Endometrial microvascular endothelial cells (primary cell): Measurements from ENCODE around the gene SLC1A2. TPM values are rescaled to one million over a fixed set of nuclear protein-coding genes. Genes with fewer than 3 reads are reported as not detected.

ENCODE experiments used
- in situ Hi-C: cut with HindIII; loops from 2 replicates; pipeline ENCODE4 v1.10.0; 2017; ENCODE audit warnings: low sequenced_read_pairs, low pct_unique_long_range_greater_than_20kb; ENCODE audit errors: inconsistent ontology term
- total RNA-seq: library from RNA; depleted of rRNA; stranded (reverse); fragments of >200 nt; gene quantifications from one replicate; pipeline ENCODE4 v1.2.3, GENCODE V29; 2015; ENCODE audit errors: inconsistent ontology term

Gene SLC1A2
- total RNA-seq, 1 donor from 2014 or later = not detected

DNA sequence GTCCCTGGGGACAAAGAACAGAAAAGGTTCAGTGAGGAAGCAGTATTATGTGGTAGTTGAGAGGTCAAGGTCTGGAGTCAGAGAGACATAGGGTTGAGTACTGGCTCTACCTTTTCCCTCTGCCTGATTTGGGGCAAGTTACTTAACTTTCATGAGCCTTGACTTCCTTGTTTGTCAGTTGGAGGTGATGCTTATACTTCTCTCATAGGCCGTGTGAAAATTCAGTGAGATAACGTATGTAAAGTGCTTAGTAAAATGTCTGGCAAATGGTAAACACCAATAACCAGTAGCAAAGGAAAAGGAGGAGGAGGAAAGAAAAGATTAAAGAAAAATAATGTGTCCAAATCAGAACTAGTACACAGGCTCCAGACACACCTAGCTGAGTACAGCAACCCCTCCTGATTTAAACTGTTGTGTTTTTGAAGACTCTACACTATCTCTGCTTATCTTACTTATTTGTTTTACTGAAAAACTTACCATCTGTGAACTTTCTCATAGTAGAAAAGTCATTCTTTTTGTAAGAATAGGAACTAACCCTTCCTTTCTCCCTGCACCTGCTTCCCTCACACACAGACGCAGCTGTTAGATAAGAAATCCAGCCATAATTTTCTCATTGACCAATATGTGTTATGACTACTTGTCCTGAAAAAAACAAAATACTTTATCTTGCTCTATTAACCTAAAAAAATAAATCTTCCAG, 153.5 kb downstream of the SLC1A2 start:
- in situ Hi-C loops = no loop called here

DNA sequence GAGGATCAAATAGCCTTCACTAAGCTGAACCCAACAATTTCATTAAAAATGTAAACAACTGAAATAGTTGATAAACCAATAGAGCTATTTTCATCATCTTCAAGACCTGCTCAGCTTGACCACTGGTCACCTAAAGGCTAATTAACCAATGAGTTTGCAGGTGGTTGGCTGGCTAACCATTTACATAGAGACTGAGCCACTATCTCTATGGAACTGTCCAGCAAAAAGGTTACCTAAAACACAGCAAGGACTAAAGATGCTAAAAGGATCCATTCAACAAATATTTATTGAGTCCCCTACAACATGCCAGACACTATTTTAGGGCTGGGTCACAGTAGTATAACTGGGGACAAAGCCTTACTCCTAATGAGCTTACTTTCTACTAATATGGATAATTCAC, 156.6 kb downstream of the SLC1A2 start:
- in situ Hi-C loops = no loop called here

DNA sequence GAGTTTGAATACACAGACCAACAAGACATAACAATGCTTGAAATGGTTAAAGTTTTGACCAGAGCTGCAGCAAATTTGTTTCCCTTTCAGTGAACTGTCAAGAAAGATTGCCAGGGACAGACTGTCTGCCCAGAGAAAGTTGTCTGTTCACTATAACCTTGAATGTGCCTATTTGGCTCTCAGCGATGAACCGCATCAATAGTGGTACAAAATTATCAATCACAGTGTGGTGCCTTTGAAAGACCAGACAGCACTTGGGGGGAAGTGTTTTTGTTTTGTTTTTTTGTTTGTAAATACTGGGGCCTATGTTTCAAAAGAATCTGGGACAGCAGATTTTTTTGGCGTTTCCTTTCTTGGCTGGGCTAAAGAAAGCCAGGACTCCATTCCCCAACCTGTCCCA, 157.3 kb downstream of the SLC1A2 start:
- in situ Hi-C loops = no loop called here

DNA sequence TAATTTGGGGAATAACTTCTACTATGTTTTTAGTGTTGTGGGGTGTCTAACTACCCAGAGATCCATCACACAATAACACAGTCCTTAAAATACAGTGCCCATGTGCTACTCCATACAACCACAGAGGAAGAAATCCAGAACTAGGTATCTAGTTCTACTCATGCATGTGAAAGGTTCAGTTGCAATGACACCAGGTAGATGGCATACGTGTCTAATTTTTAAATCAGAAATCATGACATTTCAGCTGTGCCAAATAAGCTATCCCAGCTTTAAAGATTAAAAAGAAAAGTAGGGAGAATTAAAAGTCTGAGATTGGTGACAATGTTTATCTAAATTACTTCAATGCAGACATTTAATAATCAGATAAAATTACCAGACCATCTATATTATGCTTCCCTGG, 158.2 kb downstream of the SLC1A2 start:
- in situ Hi-C loops = no loop called here

DNA sequence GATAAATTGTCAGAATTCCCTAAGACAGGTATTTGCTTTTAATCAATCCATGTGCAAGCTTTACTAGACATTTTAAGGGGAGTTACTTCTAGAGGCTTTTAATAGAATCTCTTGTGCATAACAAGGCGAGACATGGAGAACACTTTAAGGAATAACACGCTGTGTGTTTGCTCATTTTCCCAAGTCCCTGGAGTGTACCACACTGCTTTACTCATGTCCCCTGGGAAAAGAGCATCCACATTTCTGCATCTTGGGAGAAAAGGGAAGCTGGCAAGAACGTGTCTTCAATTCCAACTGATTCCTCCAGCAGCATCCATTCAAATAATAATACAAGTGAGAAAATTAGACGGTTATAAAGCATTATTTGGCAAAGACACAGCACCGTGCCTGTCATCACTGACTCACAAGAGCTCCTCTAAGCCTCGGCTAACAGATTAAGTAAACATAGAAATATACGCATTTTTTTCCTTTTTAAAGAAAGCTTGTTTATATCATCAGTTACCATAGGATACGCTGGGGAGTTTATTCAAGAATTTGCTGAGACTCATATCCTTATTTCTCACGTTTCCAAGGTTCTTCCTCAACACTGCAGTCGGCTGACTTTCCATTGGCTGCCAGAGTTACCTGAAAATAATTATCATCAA, 158.9 kb downstream of the SLC1A2 start:
- in situ Hi-C loops = no loop called here

DNA sequence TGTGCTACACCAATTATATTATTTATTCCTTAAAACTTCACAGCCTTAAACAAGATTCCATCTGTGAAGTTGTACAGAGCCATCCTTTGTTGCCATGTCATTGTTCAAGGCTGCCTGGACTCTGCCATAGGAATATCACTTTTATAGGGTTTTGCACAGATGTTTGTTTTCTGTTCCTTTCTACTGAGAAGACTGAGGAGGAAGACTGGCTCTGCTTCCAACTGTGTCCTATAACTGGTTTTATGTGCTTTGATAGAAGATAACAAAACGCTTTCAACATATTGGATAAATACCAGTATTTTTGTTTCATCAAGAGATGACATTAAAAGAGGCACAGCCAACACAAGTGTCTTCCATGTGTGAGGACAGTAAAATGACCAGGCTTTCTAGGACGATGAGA, 159.8 kb downstream of the SLC1A2 start:
- in situ Hi-C loops = no loop called here

DNA sequence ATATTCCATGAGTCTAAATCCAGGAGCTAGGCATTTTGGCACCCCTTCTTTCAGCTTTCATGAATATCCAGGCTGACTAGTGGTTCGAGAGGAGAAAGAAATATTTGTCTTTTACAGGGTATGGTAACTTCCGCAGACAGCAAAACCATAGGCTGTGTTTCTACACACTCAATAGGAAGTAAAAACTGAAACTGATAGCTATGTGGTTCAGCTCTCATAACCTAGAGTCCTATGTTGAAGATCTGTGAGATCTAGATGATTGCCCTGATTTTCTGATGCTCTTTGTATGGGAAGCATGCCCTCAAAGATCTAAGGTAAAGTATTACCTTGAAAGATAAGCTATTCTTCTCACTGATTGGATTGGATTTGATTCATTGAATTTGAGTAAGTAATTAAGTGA, 162.1 kb downstream of the SLC1A2 start:
- in situ Hi-C loops = no loop called here

DNA sequence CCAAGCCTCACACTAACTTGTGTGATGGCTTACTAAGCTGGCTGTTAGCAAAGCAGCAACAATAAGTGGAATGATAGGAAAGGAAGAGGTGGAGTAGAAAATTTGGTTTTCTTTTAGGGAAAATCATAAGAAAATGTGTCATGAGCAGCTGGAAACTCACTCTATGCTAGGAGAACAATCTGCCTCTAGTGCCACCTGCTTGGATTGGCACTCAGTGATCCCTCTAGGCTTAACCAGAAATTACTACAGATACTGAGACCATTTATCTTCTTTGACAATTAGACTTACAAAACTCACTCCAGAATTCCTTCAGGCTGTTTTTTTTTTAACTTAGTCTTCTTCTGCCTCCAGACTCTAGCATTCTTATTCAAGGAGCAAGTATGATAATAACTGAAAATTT, 163.1 kb downstream of the SLC1A2 start:
- in situ Hi-C loops = no loop called here

DNA sequence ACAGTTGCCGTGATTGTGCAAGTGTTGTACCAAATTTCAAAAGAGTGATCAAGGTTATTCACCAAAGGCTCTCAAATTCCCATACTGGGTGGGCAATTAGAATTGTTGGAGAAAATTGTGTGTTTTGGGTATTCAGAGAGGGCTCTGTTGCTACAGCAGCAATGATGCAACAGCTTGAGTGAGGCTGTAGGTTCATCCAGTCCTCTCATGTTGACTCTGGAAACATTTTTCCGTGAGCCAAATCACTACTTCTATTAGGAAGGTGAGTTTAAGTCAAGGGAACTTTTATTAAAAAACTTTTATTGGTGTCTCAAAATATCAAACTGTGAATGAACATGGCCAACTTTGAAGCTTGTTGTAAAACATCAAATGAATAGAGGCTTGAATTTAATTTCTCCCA, 163.8 kb downstream of the SLC1A2 start:
- in situ Hi-C loops = no loop called here

DNA sequence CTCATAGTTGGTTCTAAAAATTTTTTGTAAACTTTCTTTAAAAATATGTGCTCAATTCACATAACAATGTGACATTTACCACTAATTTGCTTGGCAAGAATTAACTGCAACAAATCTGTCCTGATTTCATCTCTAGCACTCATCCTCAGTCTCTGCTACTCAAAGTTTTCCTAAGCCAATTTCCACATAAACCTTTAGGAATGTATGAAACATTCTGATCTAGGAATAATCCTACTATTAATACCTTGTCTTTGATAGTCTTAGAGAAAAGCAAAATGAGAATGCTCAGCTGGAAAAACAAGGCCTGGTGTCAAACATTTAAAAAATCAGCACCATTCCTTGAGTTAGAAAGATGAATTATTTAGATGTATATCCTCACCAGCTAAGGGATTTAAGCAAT, 166.1 kb downstream of the SLC1A2 start:
- in situ Hi-C loops = no loop called here

DNA sequence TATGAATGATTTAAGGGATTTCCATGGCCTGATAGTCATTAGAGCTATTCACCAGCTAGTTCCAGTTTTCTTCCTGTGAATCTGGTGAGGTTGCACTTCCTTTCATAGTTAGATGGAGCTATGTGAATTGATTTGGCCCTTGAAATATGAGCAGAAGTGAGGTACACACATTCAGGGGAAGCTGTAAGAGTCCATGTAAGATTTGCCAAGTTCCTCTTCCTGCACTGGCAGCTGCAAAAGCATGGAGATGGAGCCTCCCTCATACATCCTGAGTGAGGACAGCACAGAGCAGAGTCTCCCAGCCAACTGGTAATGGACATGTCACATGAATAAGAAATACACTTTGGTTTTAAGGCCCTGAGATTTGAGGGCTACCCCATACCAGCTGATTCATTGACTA, 168.7 kb downstream of the SLC1A2 start:
- in situ Hi-C loops = no loop called here

DNA sequence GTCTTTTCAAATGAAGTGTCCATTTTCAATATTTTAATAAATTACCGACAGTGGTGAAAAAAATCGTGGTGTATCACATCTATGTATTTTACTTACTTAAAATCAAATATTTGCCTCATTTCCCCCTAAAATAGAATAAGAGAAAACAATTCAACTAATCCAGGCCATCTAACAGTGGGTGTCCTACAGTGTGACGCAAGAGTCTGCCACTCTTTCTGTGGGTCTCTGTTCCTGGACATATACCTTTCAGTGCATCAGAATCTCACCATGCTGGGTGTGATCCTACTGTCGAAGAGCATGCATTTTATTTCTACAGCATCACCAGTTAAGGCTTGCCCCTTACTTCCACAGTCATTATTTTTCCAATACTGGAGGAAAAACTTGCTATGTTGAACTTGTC, 169.2 kb downstream of the SLC1A2 start:
- in situ Hi-C loops = no loop called here

DNA sequence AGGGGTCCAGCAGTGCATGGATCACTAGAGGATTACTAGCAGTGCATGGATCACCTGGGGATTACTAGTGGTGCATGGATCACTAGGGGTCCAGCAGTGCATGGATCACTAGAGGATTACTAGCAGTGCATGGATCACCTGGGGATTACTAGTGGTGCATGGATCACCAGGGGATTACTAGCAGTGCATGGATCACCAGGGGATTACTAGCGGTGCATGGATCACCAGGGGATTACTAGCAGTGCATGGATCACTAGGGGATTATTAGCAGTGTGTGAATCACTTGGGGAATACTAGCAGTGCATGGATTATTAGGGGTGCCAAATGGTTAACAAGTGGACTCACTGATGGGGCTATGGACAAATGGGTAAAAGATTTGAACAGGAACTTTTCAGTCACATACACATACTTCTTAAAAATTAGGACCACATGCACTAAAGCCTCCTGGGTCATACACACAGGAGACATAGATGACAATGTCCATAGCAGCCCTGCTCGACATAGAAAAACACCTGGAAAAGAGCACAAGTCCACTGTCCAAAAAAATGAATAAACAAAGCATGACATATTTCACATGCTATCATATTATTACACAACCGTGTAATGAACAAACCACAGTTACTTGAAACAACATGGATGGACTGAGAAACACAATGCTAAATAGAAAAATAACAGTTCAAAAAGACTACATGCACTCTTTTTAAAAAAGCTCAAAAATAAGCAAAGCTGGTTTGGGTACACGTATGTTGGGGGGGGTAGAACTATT, 170.6 kb downstream of the SLC1A2 start:
- in situ Hi-C loops = no loop called here

DNA sequence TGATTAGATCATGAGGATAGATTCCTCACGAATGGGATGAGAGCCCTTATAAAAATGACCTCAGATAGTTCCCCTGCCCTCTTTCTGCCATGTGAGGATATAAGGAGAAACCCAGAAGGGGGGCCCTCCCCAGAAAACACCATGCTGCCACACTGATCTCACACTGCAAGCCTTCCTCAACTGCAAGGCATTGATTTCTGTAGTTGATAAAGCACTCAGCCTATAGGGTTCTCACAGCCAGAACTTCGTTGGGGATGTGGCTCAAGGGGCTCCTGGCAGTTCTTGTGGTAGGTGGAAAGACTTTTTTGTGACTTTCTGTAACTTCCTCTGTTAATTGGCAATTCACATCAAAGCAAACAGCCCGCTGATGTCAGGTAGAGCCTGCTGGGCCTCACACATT, 171.5 kb downstream of the SLC1A2 start:
- in situ Hi-C loops = no loop called here

DNA sequence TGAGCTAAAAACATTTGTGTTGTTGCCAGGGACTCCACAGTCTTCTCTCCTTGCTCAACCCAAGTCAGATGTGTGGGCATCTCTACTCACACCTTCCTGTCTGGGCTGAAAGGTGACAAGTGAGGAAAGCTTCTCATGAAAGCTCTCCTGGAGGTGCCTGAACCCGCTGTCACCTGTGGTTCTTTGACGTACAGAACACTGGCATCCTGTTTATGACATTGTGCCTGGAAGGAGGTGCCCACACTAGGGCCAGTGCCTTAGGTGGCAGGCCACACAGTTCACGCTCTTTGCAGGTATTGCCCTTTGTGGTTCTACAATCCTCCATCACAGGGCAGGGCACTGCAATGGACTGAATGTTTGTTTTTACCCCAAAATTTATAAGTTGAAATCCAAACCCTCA, 171.9 kb downstream of the SLC1A2 start:
- in situ Hi-C loops = no loop called here

DNA sequence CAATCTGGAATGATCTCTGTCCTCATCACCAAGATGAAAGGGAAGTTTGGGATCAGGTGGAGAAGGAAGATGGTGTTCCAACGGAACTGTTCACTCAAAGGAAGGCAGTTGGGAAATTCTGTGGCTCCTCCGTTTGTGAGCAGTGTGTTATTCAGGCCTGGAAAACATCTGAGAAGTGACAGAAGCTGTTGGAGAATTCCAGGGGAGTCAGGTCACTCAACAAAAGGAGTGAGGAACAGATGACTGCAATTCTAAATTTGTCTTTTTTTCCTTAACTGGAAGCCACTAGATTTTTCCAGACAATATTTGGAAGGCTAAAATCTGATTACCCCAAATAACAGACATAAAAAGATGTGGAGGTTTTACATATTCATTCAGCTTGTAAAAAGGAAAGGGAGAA, 172.6 kb downstream of the SLC1A2 start:
- in situ Hi-C loops = no loop called here

DNA sequence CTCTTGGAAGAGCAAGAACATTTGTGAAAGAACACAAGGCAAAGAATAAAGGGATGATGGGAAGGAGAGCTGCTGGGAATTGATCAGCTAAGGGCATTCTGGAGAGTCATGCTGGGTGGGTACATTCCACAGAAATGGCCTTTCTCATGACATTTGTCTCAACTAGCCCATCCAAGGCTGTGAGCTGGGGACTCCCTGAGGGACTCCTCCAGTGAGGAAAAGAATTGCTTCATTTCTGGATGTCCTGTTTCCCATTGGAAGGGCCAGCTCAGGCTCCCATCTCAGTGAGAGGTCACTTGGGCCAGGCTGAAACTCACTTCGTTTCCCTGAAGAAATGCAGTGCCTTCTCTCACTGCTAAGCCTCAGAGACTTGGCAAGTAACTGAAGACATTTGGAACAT, 173.6 kb downstream of the SLC1A2 start:
- in situ Hi-C loops = no loop called here

DNA sequence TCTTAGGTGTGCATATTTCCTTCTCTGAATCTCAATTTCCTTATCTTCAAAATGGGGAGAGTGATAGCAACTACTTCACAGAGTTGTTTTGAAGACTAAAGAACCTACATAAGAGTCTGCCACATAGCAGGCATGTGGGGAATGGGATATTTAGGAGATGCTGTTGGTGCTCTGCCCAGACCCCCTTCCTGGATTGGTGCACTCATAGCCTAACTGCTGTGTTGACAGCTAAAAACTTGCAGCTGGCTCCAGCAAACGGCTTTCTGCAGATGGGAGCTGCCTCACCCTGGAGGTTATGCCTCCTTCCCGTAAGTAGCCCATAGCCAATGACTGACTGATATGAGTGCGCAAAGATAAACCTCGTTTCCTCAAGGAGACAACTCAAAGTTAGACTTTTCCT, 174.3 kb downstream of the SLC1A2 start:
- in situ Hi-C loops = no loop called here

DNA sequence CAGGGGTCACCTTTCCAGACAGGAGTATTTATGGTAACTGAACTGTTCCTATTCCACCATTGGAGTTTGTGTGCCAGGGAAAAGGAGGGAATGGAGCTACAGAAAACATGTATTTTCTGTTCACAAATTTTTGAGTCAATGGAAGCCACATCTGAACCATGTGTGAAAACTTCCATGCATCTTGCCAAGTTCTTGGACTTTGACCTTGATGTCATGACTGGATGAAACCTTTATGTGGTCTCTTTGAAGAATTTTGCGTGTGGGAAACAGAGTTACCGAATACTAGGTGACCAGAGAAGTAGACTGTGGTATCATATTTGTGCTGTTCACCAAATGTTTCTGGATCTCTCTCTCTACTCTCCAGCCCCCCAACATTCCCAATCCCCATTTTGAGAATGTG, 175.6 kb downstream of the SLC1A2 start:
- in situ Hi-C loops = no loop called here
